ENCODE data around the gene PRDM15. TPM values are rescaled to one million over a fixed set of nuclear protein-coding genes. Genes with fewer than 3 reads are reported as not detected.

PRDM15 gene
- total and polyA plus RNA-seq, 2 donors (not counting 3 experiments of a cell fraction or from before 2014, with no cell fraction given), result 11.8 to 12.9 TPM

DNA sequence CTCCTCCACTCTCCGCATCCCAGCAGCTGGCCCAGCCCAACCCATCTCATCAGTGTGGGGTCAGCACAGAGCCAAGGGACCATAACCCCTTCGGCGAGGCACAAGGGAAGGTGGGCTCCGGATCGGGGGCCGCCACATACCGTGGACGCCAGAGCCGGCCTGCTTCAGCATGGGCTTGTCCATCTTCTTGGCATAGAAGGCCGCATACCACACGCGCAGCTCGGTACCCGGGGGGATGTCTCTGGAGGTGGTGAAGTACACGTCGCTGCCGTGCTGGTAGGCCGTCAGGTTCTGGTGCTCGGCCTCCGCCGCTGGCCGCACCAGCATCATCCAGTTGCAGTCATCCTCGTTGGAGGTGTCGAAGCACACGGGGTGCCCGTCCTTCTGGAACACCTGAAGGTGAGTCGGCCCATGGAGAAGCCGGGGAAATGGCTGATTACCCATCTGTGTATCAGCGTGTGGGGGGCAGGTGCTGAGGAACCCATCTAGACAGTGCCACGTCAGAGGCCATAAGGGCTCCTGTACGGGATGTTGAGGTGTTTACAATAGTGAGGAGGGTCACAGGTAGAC lies 24.6 kb downstream of the PRDM15 start:
- Histone ChIP-seq H3K27me3 (ENCODE audit: control insufficient read depth in 2 of 2, insufficient read depth in 2 of 2, low read length in 2 of 2) (no peaks in the 10 kb centered on the region), H4K20me1 (replicated peaks; ENCODE audit: control insufficient read depth, extremely low read depth, insufficient read depth, low read length) (no peaks in the 10 kb centered on the region), H3K27ac (ENCODE audit: insufficient read depth, low read depth, low read length) (no peak overlapping the region), H3K4me1 (ENCODE audit: control insufficient read depth, extremely low read depth, insufficient read depth, low read length) (no peaks in the 10 kb centered on the region), H2AFZ (ENCODE audit: low read depth, low read length) (no peak overlapping the region), H3K79me2 (ENCODE audit: control insufficient read depth, insufficient read depth, low read length) (no peaks in the 10 kb centered on the region), H3K4me3 (replicated peaks in 1 of 3; ENCODE audit: insufficient read depth in 1 of 3, low read depth in 1 of 3, low read length in 3 of 3) (no peak overlapping the region), H3K9ac (replicated peaks; ENCODE audit: extremely low read depth, insufficient read depth, low read length) (no peak overlapping the region), H3K4me2 (ENCODE audit: insufficient read depth, low read length) (no peak overlapping the region), H3K9me3 (replicated peaks; ENCODE audit: control insufficient read depth, insufficient read depth, low read length) (no peaks in the 10 kb centered on the region), H3K9me1 (replicated peaks; ENCODE audit: control insufficient read depth, extremely low read depth, insufficient read depth, low read length) (no peaks in the 10 kb centered on the region), H3K36me3 (ENCODE audit: control insufficient read depth in 2 of 2, extremely low read depth in 1 of 2, insufficient read depth in 2 of 2, low read length in 2 of 2) (peaks cover 7 to 21% of the 10 kb centered on the region in 2 experiments)
- no TSS peak for BruUV-seq (replicated peaks)
- TF ChIP-seq, protein P1, sequence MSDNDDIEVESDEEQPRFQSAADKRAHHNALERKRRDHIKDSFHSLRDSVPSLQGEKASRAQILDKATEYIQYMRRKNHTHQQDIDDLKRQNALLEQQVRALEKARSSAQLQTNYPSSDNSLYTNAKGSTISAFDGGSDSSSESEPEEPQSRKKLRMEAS (IDR thresholded peaks at IDR 0.05; ENCODE audit: insufficient read depth, insufficient read length), result no peak
- TF ChIP-seq, protein P2, sequence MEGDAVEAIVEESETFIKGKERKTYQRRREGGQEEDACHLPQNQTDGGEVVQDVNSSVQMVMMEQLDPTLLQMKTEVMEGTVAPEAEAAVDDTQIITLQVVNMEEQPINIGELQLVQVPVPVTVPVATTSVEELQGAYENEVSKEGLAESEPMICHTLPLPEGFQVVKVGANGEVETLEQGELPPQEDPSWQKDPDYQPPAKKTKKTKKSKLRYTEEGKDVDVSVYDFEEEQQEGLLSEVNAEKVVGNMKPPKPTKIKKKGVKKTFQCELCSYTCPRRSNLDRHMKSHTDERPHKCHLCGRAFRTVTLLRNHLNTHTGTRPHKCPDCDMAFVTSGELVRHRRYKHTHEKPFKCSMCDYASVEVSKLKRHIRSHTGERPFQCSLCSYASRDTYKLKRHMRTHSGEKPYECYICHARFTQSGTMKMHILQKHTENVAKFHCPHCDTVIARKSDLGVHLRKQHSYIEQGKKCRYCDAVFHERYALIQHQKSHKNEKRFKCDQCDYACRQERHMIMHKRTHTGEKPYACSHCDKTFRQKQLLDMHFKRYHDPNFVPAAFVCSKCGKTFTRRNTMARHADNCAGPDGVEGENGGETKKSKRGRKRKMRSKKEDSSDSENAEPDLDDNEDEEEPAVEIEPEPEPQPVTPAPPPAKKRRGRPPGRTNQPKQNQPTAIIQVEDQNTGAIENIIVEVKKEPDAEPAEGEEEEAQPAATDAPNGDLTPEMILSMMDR (IDR thresholded peaks at IDR 0.05; ENCODE audit: extremely low read depth in 1 of 2, insufficient read depth in 1 of 2, low read depth in 1 of 2, low read length in 2 of 2), result no peak
- intact Hi-C loops (cut with micrococcal nuclease), result no loop called here
- CTCF ChIA-PET, result no interaction called here
- no peak for DNase-seq (ENCODE audit: low read depth, low spot score)
- dilution Hi-C loops (cut with MboI; ENCODE audit: extremely low pct_ligation_motif_present, low sequenced_read_pairs), result no loop called here
- FAIRE-seq, result no peak
- POLR2A ChIA-PET, result no interaction called here

GRCh38 chr21:41852929-41853320 lies 26.2 kb downstream of the PRDM15 start:
- Histone ChIP-seq H3K9me1 (replicated peaks; ENCODE audit: control insufficient read depth, extremely low read depth, insufficient read depth, low read length) (no peaks in the 10 kb centered on the region), H3K9ac (replicated peaks; ENCODE audit: extremely low read depth, insufficient read depth, low read length) (no peak overlapping the region), H3K9me3 (replicated peaks; ENCODE audit: control insufficient read depth, insufficient read depth, low read length) (no peaks in the 10 kb centered on the region), H3K79me2 (ENCODE audit: control insufficient read depth, insufficient read depth, low read length) (no peaks in the 10 kb centered on the region), H2AFZ (ENCODE audit: low read depth, low read length) (no peak overlapping the region), H3K27ac (ENCODE audit: insufficient read depth, low read depth, low read length) (no peak overlapping the region), H3K36me3 (ENCODE audit: control insufficient read depth in 2 of 2, extremely low read depth in 1 of 2, insufficient read depth in 2 of 2, low read length in 2 of 2) (peaks cover 7 to 15% of the 10 kb centered on the region in 2 experiments), H4K20me1 (replicated peaks; ENCODE audit: control insufficient read depth, extremely low read depth, insufficient read depth, low read length) (no peaks in the 10 kb centered on the region), H3K27me3 (ENCODE audit: control insufficient read depth in 2 of 2, insufficient read depth in 2 of 2, low read length in 2 of 2) (no peaks in the 10 kb centered on the region), H3K4me1 (ENCODE audit: control insufficient read depth, extremely low read depth, insufficient read depth, low read length) (no peaks in the 10 kb centered on the region), H3K4me3 (replicated peaks in 1 of 3; ENCODE audit: insufficient read depth in 1 of 3, low read depth in 1 of 3, low read length in 3 of 3) (no peak overlapping the region), H3K4me2 (ENCODE audit: insufficient read depth, low read length) (no peak overlapping the region)
- TF ChIP-seq MYC (IDR thresholded peaks at IDR 0.05; ENCODE audit: low read depth, low read length) (no peak), POLR2AphosphoS5 (IDR thresholded peaks at IDR 0.05; ENCODE audit: insufficient read depth, low read depth, low read length) (no peak), GATA2 (IDR thresholded peaks at IDR 0.05; ENCODE audit: insufficient read depth, insufficient read length, low read depth, low read length) (no peak), POLR2A (IDR thresholded peaks at IDR 0.05; ENCODE audit: low read depth, low read length) (no peak), EZH2 (IDR thresholded peaks at IDR 0.05; ENCODE audit: borderline replicate concordance, low read depth, low read length, severe bottlenecking) (no peak), JUN (IDR thresholded peaks at IDR 0.05; ENCODE audit: borderline replicate concordance, insufficient read depth, insufficient read length, low read depth) (no peak), FOS (IDR thresholded peaks at IDR 0.05; ENCODE audit: borderline replicate concordance, insufficient read depth, low read length) (no peak)
- TF ChIP-seq, protein P2 (IDR thresholded peaks at IDR 0.05; ENCODE audit: extremely low read depth in 1 of 2, insufficient read depth in 1 of 2, low read depth in 1 of 2, low read length in 2 of 2), result no peak
- TF ChIP-seq, protein P1 (IDR thresholded peaks at IDR 0.05; ENCODE audit: insufficient read depth, insufficient read length), result no peak
- DNase-seq (ENCODE audit: low read depth, low spot score) (no peak), FAIRE-seq (no peak)
- ChIA-PET CTCF (no interaction called here), POLR2A (no interaction called here)
- dilution Hi-C loops (cut with MboI; ENCODE audit: extremely low pct_ligation_motif_present, low sequenced_read_pairs) (no loop called here), intact Hi-C loops (cut with micrococcal nuclease) (no loop called here)
- BruUV-seq (replicated peaks), result no TSS peak
